ENCODE results near the gene ZNF121.
"Not testable (repeated sequence)": the region's sequence is repeated elsewhere in the genome, so short reads cannot be mapped to it uniquely, and the experiment has no call there.

ZNF121 gene

GRCh38 chr19:9584073-9584833 lies at the start of gene ZNF121:
ZNF121 (minus strand) TSS chr19:9584504; CDS start chr19:9568097, 16,407 bp downstream.
- DNase-seq = peak; percentile 89

DNA sequence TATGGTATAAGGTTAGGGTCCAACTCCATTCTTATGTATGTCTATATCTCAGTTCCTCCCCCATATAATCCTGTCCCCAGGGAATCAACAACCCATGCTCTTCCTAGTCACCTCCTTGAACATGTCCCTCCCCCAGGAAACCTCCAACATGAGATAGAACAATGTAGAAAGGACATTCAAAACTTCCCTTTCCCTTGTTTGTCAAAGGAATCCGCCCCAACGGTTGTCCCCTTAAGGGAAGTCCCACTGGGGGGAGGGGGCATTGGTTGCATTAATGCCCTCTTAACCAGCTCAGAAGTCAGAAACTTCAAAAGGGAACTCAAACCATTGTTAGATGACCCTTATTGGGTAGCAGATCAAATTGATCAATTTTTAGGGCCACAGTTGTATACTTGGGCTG lies 43.6 kb upstream of the ZNF121 start:
- DNase-seq = no peak

DNA sequence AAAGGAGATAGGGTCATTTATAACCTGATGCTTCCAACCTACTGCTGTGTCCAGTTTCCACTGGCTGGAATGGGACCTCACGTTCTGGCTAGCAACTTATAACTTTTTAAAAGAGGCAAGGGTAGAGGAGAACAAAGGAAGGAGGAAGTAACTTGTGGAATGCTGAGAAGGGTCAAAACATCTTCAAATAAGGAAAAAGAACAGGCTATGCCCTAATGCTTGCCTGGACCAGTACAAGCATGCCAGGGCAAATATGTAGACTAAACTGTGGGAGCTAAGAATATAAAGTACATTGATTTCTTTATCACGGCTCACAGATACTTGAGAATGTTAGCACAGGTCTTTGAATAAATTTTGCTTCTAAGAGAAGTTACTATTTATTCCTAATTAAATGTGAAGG lies 38.2 kb upstream of the ZNF121 start:
- DNase-seq = no peak

GRCh38 chr19:9621156-9622037 lies 37.1 kb upstream of the ZNF121 start, which contains the start of gene ZNF561:
ZNF561 (minus strand) TSS chr19:9621232; CDS start chr19:9619456, 1,776 bp downstream.
- peak; percentile 92 for DNase-seq

- no peak for DNase-seq
These were observed 36.5 kb upstream of the ZNF121 start for GRCh38 chr19:9620842-9621155.

DNA sequence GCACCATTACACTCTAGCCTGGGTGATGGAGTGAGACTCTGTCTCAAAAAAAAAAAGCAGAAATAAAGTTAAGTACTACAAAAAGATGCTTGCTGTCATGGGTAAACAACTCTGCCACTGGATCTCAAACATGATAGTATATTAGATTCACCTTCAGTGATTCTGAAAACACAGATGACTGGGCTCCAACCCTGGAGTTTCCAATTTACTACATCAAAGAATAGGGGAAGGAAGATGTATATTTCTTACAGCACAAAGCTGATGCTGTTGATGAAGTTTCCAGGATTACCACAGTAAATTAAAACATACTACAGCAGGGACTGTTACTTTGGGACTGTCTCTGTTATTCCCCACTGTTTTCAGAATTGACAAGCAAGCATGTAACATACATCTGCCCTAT lies 31.5 kb upstream of the ZNF121 start:
- DNase-seq = no peak

- DNase-seq = no peak
These were observed 26.3 kb upstream of the ZNF121 start for GRCh38 chr19:9610484-9611113.

GRCh38 chr19:9608912-9609311 lies 24.6 kb upstream of the ZNF121 start:
- no peak for DNase-seq

GRCh38 chr19:9597027-9597426 lies 12.7 kb upstream of the ZNF121 start:
- DNase-seq = no peak

GRCh38 chr19:9586764-9587163 lies 2.5 kb upstream of the ZNF121 start:
- DNase-seq = peak; percentile 85

- not testable (repeated sequence) for DNase-seq
These were observed 2.1 kb downstream of the ZNF121 start for GRCh38 chr19:9582081-9582725.

- no peak for DNase-seq
These were observed 3.6 kb downstream of the ZNF121 start for GRCh38 chr19:9580728-9581127.

DNA sequence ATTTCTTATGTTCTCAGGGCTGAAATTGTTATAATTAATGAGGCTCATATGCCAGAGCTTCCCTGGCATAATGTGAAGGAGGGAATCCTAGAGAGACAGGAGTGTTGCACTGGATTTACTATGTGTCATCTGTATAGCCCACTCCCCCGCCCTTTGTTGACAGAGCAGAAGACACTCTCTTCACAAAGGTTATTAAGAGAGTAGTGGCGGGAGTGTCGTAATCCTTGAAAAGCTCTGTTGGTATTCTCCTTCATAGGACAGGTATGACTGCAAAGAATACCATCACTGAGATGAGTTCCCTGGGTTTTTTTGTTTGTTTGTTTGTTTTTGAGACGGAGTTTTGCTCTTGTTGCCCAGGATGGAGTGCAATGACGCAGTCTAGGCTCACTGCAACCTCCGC lies 14.0 kb downstream of the ZNF121 start:
- DNase-seq = no peak

DNA sequence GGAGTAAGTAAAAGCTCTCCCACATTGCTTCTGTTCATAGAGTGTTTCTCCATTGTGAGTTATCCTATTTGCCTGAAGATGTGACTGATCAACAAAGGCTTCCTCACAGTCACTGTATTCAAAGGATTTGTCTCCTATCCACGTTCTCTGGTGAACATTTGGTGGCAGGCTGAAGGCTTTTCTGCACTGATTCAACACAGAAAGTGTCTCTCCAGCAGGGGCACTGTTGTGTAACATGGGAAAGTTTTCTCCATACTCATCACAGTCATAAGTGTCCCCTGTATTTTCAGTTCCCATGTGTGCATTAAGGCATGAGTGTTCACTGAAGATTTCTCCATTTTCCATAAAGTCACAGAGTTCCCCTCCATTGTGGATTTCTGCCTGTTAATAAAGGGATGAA lies 17.6 kb downstream of the ZNF121 start:
- DNase-seq = no peak

- no peak for DNase-seq
These were observed 18.2 kb downstream of the ZNF121 start for GRCh38 chr19:9565900-9566705.

DNA sequence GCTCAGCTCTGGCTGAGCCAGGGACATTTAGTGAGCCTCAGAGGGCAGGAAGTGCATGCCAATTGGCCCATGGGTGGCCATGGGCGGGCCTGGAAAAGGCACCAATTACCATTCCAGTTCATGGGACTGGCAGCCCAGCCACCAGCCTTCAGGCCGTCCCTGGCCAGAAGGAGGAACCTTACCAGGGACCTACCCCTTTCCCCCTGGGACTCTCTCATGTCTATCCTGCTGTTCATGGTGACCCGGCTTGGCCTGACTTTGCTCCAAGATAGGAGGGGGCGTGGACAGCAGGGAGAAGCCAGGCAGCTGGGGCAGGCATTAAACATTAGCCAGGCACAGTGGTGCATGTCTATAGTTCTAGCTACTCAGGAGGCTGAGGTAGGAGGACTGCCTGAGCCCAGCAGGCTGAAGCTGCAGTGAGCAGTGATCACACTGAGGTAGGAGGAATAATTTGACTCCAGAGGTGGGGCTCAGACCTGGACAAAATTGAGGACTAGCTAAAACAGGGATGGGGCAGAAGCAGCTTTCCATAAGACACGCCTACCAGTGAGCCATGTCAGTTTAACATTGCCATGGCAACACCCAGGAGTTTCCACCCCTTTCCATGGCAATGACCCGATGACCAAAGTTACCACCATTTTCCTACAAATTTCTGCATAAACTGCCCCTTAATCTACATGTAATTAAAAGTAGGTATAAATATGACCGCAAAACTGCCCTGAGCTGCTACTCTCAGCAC lies 31.6 kb downstream of the ZNF121 start:
- DNase-seq = no peak

DNA sequence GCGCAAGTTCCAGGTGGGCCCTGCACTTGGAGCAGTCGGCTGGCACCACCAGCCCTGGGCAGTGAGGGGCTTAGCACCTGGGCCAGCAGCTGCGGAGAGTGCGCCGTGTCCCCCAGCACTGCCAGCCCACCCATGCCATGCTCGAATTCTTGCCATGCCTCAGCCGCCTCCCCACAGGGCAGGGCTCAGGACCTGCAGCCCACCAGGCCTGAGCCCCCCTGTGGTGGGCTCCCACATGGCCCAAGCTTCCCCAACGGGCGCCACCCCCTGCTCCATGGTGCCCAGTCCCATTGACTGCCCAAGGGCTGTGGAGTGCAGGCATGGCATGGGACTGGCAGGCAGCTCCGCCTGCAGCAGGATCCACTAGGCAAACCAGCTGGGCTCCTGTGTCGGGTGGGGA lies 36.4 kb downstream of the ZNF121 start:
- no peak for DNase-seq

DNA sequence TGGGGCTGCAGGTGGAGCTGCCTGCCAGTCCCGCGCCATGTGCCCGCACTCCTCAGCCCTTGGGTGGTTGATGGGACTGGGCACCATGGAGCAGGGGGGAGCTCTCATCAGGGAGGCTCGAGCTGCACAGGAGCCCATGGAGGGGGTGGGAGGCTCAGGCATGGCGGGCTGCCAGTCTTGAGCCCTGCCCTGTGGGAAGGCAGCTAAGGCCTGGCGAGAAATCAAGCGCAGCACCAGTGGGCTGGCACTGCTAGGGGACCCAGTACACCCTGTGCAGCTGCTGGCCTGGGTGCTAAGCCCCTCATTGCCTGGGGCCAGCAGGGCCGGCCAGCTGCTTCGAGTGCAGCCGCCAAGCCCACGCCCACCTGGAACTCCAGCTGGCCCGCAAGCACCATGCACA lies 43.0 kb downstream of the ZNF121 start:
- DNase-seq = not testable (repeated sequence)

GRCh38 chr19:9539921-9540320 lies 44.4 kb downstream of the ZNF121 start:
- not testable (repeated sequence) for DNase-seq

- DNase-seq = not testable (repeated sequence)
These were observed 45.1 kb downstream of the ZNF121 start for GRCh38 chr19:9539201-9539600.

Measured in activated CD4-positive, alpha-beta T cell treated with anti-CD3 and anti-CD28 coated beads for 48 hours (primary cell).